Measurements from ENCODE around the gene COX7A1.

GRCh38 chr19:36141039-36141927 lies 11.0 kb downstream of the COX7A1 start:
- TF ChIP-seq CTCF (conservative IDR thresholded peaks at IDR 0.05; ENCODE audit: low read depth, low read length) (no peak), EZH2 (IDR thresholded peaks at IDR 0.05; ENCODE audit: borderline replicate concordance, low read depth, low read length, poor library complexity, severe bottlenecking) (no peak)
